GM19397 (cell line): ENCODE measurements around the gene CYP4Z1.
"Not testable (repeated sequence)": the region's sequence is repeated elsewhere in the genome, so short reads cannot be mapped to it uniquely, and the experiment has no call there.

Source experiments
- ATAC-seq: cut with Tn5 transposase; IDR thresholded peaks from one replicate; pipeline ENCODE4 v1.9.1; 2021; ENCODE audit warnings: mild to moderate bottlenecking, moderate library complexity; ENCODE audit not compliant: unreplicated experiment

The CYP4Z1 gene

DNA sequence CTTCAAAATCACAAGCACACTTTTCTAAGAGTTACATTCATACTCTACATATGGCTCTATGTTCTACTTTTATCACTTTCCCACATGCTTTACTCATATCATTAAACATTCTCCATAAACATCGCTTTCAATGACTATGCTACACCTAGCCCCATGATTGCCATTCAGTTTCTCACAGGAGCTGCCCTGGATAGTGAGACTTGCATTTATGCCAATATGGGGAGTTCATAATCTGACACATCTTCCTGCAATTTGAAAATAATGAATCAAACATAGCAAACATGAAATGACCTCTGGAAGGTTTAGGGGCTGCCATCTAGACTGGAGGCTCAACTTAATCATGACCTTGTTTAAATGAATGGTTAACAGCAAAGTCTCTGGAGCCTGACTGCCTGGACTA, 61.2 kb downstream of the CYP4Z1 start:
- ATAC-seq, result no peak

- ATAC-seq, result not testable (repeated sequence)
These were observed 61.8 kb downstream of the CYP4Z1 start for GRCh38 chr1:47128854-47129253.

DNA sequence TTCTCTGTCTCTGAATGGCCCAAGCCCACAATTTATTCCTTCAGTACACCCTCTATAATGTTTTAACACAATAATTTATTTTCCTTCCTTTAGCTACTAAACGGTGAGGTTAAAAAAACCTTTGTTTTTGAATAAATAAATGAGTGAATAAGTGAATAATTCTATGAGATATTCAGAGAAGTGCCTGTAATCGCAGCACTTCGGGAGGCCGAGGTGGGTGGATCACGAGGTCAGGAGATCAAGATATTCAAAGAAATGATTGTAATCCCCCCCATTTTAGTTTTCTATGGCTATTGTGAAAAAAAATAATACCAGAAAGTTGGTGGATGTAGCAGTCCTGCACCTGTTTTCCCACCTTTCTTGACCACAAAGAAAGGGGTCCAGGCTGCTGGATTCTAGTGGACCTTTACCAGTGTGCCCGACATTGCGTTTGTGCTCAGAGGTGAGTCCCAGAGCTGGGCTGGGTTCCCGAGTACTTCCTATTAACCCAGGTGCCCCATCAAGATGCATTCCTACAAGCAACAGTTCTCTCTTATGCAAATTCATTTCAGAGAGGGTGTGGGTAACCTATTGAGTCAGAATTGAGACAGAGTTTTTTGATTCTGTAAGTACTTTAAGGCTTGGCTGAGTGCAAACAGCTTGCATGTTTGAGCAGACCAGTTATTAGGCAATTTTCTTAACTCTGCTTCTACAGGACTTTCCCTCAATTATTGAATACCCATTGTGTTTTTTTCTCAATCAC, 62.6 kb downstream of the CYP4Z1 start:
- ATAC-seq, result not testable (repeated sequence)

DNA sequence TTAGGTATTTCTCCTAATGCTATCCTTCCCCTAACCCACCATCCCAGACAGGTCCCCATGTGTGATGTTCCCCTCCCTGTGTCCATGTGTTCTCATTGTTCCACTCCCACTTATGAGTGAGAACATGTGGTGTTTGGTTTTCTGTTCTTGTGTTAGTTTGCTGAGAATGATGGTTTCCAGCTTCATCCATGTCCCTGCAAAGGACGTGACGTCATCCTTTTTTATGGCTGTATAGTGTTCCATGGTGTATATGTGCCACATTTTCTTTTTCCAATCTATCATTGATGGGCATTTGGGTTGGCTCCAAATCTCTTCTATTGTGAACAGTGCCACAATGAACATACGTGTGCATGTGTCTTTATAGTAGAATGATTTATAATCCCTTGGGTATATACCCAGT, 65.6 kb downstream of the CYP4Z1 start:
- not testable (repeated sequence) for ATAC-seq

- ATAC-seq, result no peak
These were observed 70.2 kb downstream of the CYP4Z1 start, which contains the start of gene CYP4A22 for GRCh38 chr1:47137198-47137597. CYP4A22 (plus strand) TSS chr1:47137441; CDS start chr1:47137486, 45 bp downstream.

DNA sequence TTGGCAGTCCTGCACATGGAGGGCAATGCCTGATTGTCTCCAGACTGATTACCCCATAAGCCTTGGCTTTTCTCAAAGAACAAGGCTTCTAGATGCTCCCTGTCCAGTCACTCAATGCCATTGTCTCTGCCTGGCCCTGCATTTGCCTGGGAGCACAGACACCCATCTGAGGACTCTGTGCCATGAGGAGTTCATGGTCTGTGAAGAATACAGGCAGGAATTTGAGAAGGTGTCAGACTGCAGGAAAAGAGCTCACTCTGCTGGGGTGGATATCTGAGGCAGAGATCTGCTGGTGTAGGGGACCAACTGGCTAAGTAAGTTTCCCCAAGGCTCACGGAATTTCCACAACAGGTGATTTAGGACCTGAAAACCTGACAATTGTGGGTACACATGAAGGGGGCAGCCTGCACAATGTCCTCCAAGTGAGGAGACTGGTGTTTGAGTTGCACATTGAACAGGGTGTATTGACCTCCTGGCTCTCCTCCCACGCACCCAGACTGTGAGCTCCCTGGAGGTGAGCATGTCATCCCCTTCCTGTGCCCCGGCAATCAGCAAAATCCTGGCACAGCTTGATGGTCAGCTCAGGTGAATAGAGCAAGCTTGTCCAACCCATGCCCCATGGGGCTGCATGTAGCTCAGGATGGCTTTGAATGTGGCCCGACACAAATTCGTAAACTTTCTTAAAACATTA, 71.0 kb downstream of the CYP4Z1 start:
- no peak for ATAC-seq

- ATAC-seq, result not testable (repeated sequence)
These were observed 73.3 kb downstream of the CYP4Z1 start for GRCh38 chr1:47140358-47140757.

- not testable (repeated sequence) for ATAC-seq
These were observed 76.6 kb downstream of the CYP4Z1 start for GRCh38 chr1:47143654-47144053.

DNA sequence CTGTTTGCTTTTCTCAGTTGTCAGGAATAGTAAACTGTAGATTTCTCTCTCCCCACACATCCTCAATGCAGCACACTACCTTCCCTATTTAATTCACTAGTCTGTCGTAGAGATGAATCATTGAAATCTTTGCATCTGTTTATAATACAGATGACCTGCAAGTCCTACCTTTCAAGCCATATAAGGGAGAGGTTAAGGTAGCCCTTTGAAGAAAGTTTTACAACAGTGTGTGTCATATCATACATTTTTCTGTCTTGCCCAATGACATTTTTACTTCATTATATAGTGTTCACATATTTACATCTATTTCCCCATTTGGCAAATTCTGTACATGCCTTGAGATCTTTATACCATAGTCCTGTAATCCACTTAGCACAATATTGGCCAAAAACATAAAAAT, 79.5 kb downstream of the CYP4Z1 start:
- ATAC-seq, result not testable (repeated sequence)

- ATAC-seq, result no peak
These were observed 80.2 kb downstream of the CYP4Z1 start for GRCh38 chr1:47147047-47147785.

GRCh38 chr1:47149162-47149561, 82.1 kb downstream of the CYP4Z1 start:
- not testable (repeated sequence) for ATAC-seq

DNA sequence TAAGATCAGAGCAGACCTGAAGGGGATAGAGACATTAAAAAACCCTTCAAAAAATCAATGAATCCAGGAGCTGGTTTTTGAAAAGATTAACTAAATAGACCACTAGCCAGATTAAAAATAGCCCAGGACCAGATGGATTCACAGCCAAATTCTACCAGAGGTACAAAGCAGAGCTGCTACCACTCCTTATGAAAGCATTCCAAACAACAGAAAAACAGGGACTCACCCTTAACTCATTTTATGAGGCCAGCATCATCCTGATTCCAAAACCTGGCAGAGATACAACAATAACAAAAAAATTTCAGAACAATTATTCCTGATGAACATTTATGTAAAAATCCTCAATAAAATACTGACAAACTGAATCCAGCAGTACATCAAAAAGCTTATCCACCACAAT, 89.4 kb downstream of the CYP4Z1 start:
- ATAC-seq, result not testable (repeated sequence)

- not testable (repeated sequence) for ATAC-seq
These were observed 90.9 kb downstream of the CYP4Z1 start for GRCh38 chr1:47157957-47158356.

GRCh38 chr1:47160716-47161115, 93.7 kb downstream of the CYP4Z1 start:
- ATAC-seq, result no peak

GRCh38 chr1:47161298-47162040, 94.4 kb downstream of the CYP4Z1 start:
- ATAC-seq, result no peak

- ATAC-seq, result no peak
These were observed 97.5 kb downstream of the CYP4Z1 start for GRCh38 chr1:47164552-47164951.
